ENCODE measurements around the gene PDZK1. TPM values are rescaled to one million over a fixed set of nuclear protein-coding genes. Genes with fewer than 3 reads are reported as not detected.
A peak's percentile ranks its signal among the peaks of the same experiment; 100 is the strongest.
"Not testable (repeated sequence)": the region's sequence is repeated elsewhere in the genome, so short reads cannot be mapped to it uniquely, and the experiment has no call there.

PDZK1 gene
- total RNA-seq, 1 donor from 2014 or later = 0.16 TPM

- Histone ChIP-seq H3K4me3 (peak overlapping the region; percentile 55), H3K4me1 (peaks cover 13% of the 10 kb centered on the region), H3K27me3 (ENCODE audit: low read depth) (no peaks in the 10 kb centered on the region), H3K9me3 (replicated peaks) (no peaks in the 10 kb centered on the region), H3K27ac (replicated peaks) (no peak overlapping the region), H3K36me3 (no peaks in the 10 kb centered on the region)
- intact Hi-C loops (cut with micrococcal nuclease) = no loop called here
- peak; percentile 69 for DNase-seq
- TF ChIP-seq CTCF (IDR thresholded peaks at IDR 0.05; ENCODE audit: borderline replicate concordance) = peak; percentile 96
Measured at GRCh38 chr1:145720878-145721671, 13.9 kb upstream of the PDZK1 start.

GRCh38 chr1:145720556-145720877, 13.3 kb upstream of the PDZK1 start:
- Histone ChIP-seq H3K4me1 (peaks cover 13% of the 10 kb centered on the region), H3K27ac (replicated peaks) (no peak overlapping the region), H3K4me3 (peak overlapping the region; percentile 55), H3K9me3 (replicated peaks) (no peaks in the 10 kb centered on the region), H3K27me3 (ENCODE audit: low read depth) (no peaks in the 10 kb centered on the region), H3K36me3 (no peaks in the 10 kb centered on the region)
- intact Hi-C loops (cut with micrococcal nuclease) = no loop called here
- no peak for DNase-seq
- no peak for TF ChIP-seq CTCF (IDR thresholded peaks at IDR 0.05; ENCODE audit: borderline replicate concordance)

GRCh38 chr1:145719230-145720079, 12.3 kb upstream of the PDZK1 start, which contains the start of gene CD160:
Gene CD160 (plus strand): TSS chr1:145719499. CDS start chr1:145728328, 8,829 bp downstream.
- no peak for DNase-seq
- no peaks in the 10 kb centered on the region for H3K27me3 ChIP-seq (ENCODE audit: low read depth)
- no peaks in the 10 kb centered on the region for H3K36me3 ChIP-seq
- no peak for TF ChIP-seq CTCF (IDR thresholded peaks at IDR 0.05; ENCODE audit: borderline replicate concordance)
- H3K4me1 ChIP-seq = peaks cover 18% of the 10 kb centered on the region
- no peak within 1 kb of the TSS for H3K27ac ChIP-seq (replicated peaks)
- H3K4me3 ChIP-seq = no peak within 1 kb of the TSS
- intact Hi-C loops (cut with micrococcal nuclease) = no loop called here
- no peaks in the 10 kb centered on the region for H3K9me3 ChIP-seq (replicated peaks)

GRCh38 chr1:145718465-145718864, 11.3 kb upstream of the PDZK1 start:
- H3K9me3 ChIP-seq (replicated peaks); H3K27ac ChIP-seq (replicated peaks); intact Hi-C loops (cut with micrococcal nuclease); H3K36me3 ChIP-seq; H3K27me3 ChIP-seq (ENCODE audit: low read depth); H3K4me3 ChIP-seq; DNase-seq: not testable (repeated sequence)
- peaks cover 25% of the 10 kb centered on the region for H3K4me1 ChIP-seq

- TF ChIP-seq CTCF (IDR thresholded peaks at IDR 0.05; ENCODE audit: borderline replicate concordance) = no peak
- H3K27ac ChIP-seq (replicated peaks) = no peak overlapping the region
- no peaks in the 10 kb centered on the region for H3K27me3 ChIP-seq (ENCODE audit: low read depth)
- H3K9me3 ChIP-seq (replicated peaks) = no peaks in the 10 kb centered on the region
- DNase-seq = no peak
- H3K4me3 ChIP-seq = no peak overlapping the region
- intact Hi-C loops (cut with micrococcal nuclease) = no loop called here
- no peaks in the 10 kb centered on the region for H3K36me3 ChIP-seq
- H3K4me1 ChIP-seq = peaks cover 25% of the 10 kb centered on the region
Measured at GRCh38 chr1:145717833-145718232, 10.7 kb upstream of the PDZK1 start.
